Esophagus muscularis mucosa (tissue), 4 donors: ENCODE measurements around the gene PLEKHM3. TPM values are rescaled to one million over a fixed set of nuclear protein-coding genes. Genes with fewer than 3 reads are reported as not detected.

Experiments used
- DNase-seq: peaks from one replicate; pipeline ENCODE4 v3.0.0-alpha.2; 2017; ENCODE audit errors: extremely low spot score
- H3K27ac ChIP-seq, 4 donors: fragments of 200-600 bp; sonication (generic); replicated peaks in 1 of 4; 1 replicate in 3 of 4; 2 replicates in 1 of 4; pipeline ENCODE4 v1.5.1; 2016 to 2019; ENCODE audit warnings: mild to moderate bottlenecking in 1 of 4
- H3K27me3 ChIP-seq, 4 donors: fragments of 200-600 bp; sonication (generic); one replicate each; pipeline versions ENCODE4 v1.5.1 to v1.6.0; 2016 to 2019
- H3K36me3 ChIP-seq, 4 donors: fragments of 200-600 bp; sonication (generic); one replicate each; pipeline ENCODE4 v1.5.1; 2016 to 2019
- H3K4me1 ChIP-seq, 4 donors: fragments of 200-600 bp; sonication (generic); one replicate each; pipeline ENCODE4 v1.5.1; 2016 to 2019
- H3K4me3 ChIP-seq, 4 donors: fragments of 200-600 bp; sonication (generic); 1 replicate in 2 of 4; 2 replicates in 2 of 4; pipeline ENCODE4 v1.5.1; 2016 to 2019; ENCODE audit warnings: mild to moderate bottlenecking in 4 of 4, moderate library complexity in 1 of 4
- H3K9me3 ChIP-seq, 4 donors: fragments of 200-600 bp; sonication (generic); 1 replicate in 3 of 4; 2 replicates in 1 of 4; pipeline ENCODE4 v1.5.1; 2016 to 2019
- EP300 ChIP-seq: sonication (generic); formaldehyde crosslinking; IDR thresholded peaks from one replicate; pipeline ENCODE4 v1.6.1; 2017; ENCODE audit warnings: antibody characterized with exemption
- POLR2A ChIP-seq: fragments of 450-650 bp; IDR thresholded peaks from one replicate; pipeline ENCODE4 v1.6.1; 2017; ENCODE audit warnings: antibody characterized with exemption, moderate library complexity, mild to moderate bottlenecking, low read depth
- POLR2AphosphoS5 ChIP-seq, 2 donors: sonication (generic); formaldehyde crosslinking; IDR thresholded peaks; one replicate each; pipeline ENCODE4 v1.6.1; 2017; ENCODE audit warnings: antibody characterized with exemption in 2 of 2
- WGBS: methylation state at CpG from one replicate; pipeline ENCODE4 v1.1.5; 2018; 5-methylcytosine and 5-hydroxymethylcytosine counted together
- intact Hi-C: fragments of 100-400 bp; cut with DNase I; formaldehyde crosslinking; loops from one replicate; pipeline ENCODE4 v1.15.1; 2023
- total RNA-seq, 4 donors: library from RNA; depleted of rRNA; stranded (reverse); fragments of >200 nt; gene quantifications; one replicate each; pipeline versions ENCODE4 v1.1.0 to v1.2.1, GENCODE V29; 2016
- TF ChIP-seq, protein P1 (sequence below), 3 experiments: fragments of 200-600 bp in 2 of 3; fragments of 450-650 bp in 1 of 3; sonication (generic) in 2 of 3; IDR thresholded peaks; one replicate each; pipeline ENCODE4 v1.5.1; 2017 to 2019; ENCODE audit warnings: antibody characterized with exemption in 3 of 3, mild to moderate bottlenecking in 2 of 3, moderate library complexity in 1 of 3

The PLEKHM3 gene
- total RNA-seq, 4 donors from 2014 or later, result 24.8 to 34.5 (median 31.1) TPM

DNA sequence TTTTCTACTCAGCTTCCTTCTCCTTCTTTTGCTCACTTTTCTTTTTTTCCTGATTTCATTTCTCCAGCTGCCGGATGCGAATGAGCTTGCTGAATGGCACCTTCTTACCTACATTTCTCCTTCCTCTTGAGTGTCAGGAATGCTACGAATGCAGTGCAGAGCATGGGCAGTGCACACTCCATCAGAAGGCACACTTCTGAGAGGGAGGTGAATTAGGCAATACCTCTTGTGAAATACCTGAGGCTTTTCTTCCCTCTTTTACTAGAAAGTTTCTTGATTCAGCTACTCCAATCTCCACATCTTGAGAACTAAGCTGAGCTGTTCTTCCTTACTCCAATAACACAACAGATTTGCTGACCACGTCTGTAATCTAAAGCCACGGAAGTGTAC is 51.1 kb downstream of the PLEKHM3 start:
- H3K4me1 ChIP-seq, result peaks cover 4 to 19% (median 14%) of the 10 kb centered on the region in 4 donors
- no peak overlapping the region for H3K27ac ChIP-seq
- DNase-seq, result no peak
- TF ChIP-seq EP300 (no peak), POLR2A (no peak), POLR2AphosphoS5 (IDR thresholded peaks at IDR 0.05) (no peak)
- TF ChIP-seq, protein P1, sequence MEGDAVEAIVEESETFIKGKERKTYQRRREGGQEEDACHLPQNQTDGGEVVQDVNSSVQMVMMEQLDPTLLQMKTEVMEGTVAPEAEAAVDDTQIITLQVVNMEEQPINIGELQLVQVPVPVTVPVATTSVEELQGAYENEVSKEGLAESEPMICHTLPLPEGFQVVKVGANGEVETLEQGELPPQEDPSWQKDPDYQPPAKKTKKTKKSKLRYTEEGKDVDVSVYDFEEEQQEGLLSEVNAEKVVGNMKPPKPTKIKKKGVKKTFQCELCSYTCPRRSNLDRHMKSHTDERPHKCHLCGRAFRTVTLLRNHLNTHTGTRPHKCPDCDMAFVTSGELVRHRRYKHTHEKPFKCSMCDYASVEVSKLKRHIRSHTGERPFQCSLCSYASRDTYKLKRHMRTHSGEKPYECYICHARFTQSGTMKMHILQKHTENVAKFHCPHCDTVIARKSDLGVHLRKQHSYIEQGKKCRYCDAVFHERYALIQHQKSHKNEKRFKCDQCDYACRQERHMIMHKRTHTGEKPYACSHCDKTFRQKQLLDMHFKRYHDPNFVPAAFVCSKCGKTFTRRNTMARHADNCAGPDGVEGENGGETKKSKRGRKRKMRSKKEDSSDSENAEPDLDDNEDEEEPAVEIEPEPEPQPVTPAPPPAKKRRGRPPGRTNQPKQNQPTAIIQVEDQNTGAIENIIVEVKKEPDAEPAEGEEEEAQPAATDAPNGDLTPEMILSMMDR (IDR thresholded peaks at IDR 0.05), result no peak
- no peak overlapping the region for H3K4me3 ChIP-seq
- H3K36me3 ChIP-seq, result peaks cover 0 to 18% (median 14%) of the 10 kb centered on the region in 4 donors
- no peaks in the 10 kb centered on the region for H3K9me3 ChIP-seq
- 83% methylated on average over 5 of the region's 5 CpGs for WGBS
- intact Hi-C loops, result loop anchor here (5.0 kb wide), 1 partner anchor 222 kb away; no protein-coding TSS in a partner anchor
- no peaks in the 10 kb centered on the region for H3K27me3 ChIP-seq

DNA sequence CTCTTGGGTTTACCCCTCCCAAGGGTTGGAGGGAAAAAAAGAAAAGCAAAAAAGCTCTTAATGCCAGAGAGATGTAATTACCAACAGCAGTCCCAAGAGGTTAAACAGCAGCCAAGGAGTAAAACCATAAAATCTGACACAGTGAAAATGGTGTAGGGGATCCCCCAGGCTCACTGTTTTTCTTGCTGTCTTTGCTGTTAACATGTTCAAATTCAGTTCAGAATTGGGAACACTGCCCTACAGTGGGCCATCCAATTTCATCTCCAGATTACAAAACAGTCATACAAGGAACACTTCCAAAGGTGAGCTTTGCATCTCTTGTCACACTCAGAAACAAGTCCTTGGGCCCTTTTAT is 54.5 kb downstream of the PLEKHM3 start:
- DNase-seq, result no peak
- H3K4me3 ChIP-seq, result no peak overlapping the region
- H3K27ac ChIP-seq, result no peak overlapping the region
- H3K36me3 ChIP-seq, result peaks cover 0 to 3% (median under 1%) of the 10 kb centered on the region in 4 donors
- no peaks in the 10 kb centered on the region for H3K27me3 ChIP-seq
- no peaks in the 10 kb centered on the region for H3K9me3 ChIP-seq
- TF ChIP-seq, protein P1 (IDR thresholded peaks at IDR 0.05), result no peak
- TF ChIP-seq POLR2A (no peak), POLR2AphosphoS5 (IDR thresholded peaks at IDR 0.05) (no peak), EP300 (no peak)
- intact Hi-C loops, result loop anchor here (5.0 kb wide), 1 partner anchor 219 kb away; no protein-coding TSS in a partner anchor
- H3K4me1 ChIP-seq, result peaks cover 4 to 26% (median 17%) of the 10 kb centered on the region in 4 donors

DNA sequence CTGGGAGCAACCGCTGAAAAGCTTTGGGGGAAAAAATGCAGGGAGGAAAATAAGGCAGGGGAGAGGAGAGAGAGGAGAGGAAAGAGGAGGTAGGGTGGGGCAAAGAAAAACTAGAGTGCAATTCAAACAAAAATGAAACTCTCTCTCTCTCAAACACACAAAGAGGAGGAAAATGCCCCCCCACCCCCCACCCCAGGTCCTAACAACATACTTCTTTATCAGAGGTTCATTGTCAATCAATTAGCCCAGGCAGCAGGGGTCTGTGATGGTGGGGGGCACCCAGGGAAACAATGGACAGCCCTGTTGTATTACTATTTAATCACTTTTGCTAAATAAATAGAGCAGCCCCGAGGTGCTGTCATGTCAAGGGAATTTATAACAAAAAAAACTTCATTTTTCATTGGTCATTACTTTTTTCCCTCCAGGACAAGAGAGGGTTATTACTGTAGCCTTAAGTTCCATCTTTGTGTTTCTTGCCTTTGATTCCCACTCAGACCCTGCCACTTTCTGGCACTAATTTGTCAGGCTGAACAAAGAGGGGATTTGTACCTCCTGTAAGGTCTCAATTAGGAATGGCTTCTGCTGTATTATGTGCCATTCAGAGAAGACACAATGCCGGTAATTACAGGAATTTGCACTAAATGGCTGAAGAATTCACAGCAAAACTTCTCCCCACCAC is 55.0 kb downstream of the PLEKHM3 start:
- Histone ChIP-seq H3K4me3 (no peak overlapping the region), H3K27me3 (no peaks in the 10 kb centered on the region), H3K36me3 (peaks cover 0 to 3% (median 0%) of the 10 kb centered on the region in 4 donors), H3K27ac (no peak overlapping the region), H3K4me1 (peaks cover 4 to 26% (median 17%) of the 10 kb centered on the region in 4 donors), H3K9me3 (no peaks in the 10 kb centered on the region)
- DNase-seq, result no peak
- WGBS, result 68% methylated on average over 3 of the region's 3 CpGs
- intact Hi-C loops, result loop anchor here (5.0 kb wide), 1 partner anchor 218 kb away; no protein-coding TSS in a partner anchor
- TF ChIP-seq POLR2AphosphoS5 (IDR thresholded peaks at IDR 0.05) (no peak), EP300 (no peak), POLR2A (no peak)
- TF ChIP-seq, protein P1 (IDR thresholded peaks at IDR 0.05), result no peak

DNA sequence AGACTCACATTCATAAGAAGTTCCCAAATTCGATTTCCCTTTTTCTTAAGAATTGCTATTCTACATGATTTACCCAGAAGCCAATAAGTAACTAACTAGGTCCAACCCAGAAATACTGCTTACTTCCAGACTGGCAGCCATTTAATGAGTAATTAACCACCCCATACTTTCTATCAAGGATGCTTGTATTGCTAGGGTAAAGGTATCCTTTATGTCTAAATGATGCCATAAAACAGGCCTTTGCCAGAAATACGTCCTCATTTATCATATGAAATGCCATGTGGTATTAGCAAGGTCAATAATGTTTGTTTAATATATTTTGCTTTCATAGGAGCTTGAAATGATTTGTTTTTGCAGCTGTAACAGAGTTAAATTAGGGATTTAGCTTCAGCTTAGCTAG is 56.1 kb downstream of the PLEKHM3 start:
- intact Hi-C loops, result no loop called here
- no peak overlapping the region for H3K4me3 ChIP-seq
- TF ChIP-seq EP300 (no peak), POLR2A (no peak), POLR2AphosphoS5 (IDR thresholded peaks at IDR 0.05) (no peak)
- TF ChIP-seq, protein P1 (IDR thresholded peaks at IDR 0.05), result no peak
- no peak overlapping the region for H3K27ac ChIP-seq
- no peaks in the 10 kb centered on the region for H3K36me3 ChIP-seq
- 100% methylated on average over 2 of the region's 2 CpGs for WGBS
- H3K9me3 ChIP-seq, result no peaks in the 10 kb centered on the region
- no peaks in the 10 kb centered on the region for H3K27me3 ChIP-seq
- no peak for DNase-seq
- peaks cover 4 to 26% (median 17%) of the 10 kb centered on the region in 4 donors for H3K4me1 ChIP-seq
